ENCODE results near the gene TM4SF1.

TM4SF1 gene

GRCh38 chr3:149373235-149374125, 4.0 kb downstream of the TM4SF1 start:
- DNase-seq = no peak

DNA sequence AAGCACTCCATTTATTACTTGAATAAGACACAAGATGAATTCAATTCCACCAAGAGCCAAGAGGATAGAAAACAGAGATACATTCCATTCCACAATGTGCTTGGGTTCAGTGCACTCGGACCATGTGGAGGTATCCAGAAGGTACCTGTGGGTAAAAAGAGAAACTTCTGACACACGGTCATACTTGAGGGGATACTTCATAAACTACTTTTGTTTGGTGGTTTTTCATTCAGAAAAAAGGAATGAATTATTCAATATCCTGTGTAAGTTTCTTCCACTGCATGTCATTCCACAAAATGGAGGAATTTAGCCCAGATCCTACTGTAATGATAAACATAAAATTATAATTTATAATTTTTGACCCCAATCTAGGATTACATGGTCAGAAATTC, 5.7 kb downstream of the TM4SF1 start:
- no peak for DNase-seq

- DNase-seq = no peak
Observed at GRCh38 chr3:149371001-149371722, 6.3 kb downstream of the TM4SF1 start.

- peak; percentile 18 for DNase-seq
Observed at GRCh38 chr3:149369991-149370866, 7.2 kb downstream of the TM4SF1 start.

DNA sequence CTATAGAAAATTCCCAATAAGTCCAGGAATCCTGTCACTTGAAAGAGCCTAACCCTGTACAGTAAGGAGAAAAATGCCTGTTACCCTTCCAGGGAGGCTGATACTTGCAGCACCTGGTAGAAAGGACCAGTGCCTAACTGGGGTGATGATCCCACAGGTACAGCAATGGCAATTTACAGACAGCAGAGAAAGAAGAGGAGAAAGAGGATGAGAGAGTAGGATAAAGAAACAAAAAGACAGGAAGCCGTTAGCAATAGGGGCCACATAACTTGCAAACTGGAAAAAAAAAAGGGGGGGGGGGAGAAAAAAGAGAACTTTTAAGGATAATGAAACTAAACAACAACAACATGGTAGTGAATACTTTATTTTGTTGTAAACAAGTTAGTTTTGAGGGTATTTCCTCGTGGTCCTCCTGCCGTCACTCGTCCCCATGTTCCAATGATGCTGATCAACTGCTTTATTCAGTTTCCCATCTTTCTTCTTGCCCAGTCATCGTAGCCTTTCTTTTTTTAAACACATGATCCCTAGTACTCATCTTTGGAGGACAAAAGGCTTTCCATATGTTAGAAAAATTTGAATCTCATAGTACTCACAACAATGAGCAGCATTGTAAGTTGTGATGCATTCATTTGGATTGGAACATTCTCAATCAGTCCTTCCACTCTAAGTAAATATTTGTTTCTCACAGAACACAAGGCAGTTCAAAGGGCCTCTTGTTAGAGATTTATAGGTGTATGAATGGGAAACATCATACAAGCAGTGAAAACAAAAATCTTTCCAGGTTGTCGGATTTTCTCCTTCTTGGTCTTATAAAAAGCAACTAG, 8.6 kb downstream of the TM4SF1 start:
- DNase-seq = peak; percentile 67

- DNase-seq = peak; percentile 24
Observed at GRCh38 chr3:149368201-149368673, 9.2 kb downstream of the TM4SF1 start.

DNA sequence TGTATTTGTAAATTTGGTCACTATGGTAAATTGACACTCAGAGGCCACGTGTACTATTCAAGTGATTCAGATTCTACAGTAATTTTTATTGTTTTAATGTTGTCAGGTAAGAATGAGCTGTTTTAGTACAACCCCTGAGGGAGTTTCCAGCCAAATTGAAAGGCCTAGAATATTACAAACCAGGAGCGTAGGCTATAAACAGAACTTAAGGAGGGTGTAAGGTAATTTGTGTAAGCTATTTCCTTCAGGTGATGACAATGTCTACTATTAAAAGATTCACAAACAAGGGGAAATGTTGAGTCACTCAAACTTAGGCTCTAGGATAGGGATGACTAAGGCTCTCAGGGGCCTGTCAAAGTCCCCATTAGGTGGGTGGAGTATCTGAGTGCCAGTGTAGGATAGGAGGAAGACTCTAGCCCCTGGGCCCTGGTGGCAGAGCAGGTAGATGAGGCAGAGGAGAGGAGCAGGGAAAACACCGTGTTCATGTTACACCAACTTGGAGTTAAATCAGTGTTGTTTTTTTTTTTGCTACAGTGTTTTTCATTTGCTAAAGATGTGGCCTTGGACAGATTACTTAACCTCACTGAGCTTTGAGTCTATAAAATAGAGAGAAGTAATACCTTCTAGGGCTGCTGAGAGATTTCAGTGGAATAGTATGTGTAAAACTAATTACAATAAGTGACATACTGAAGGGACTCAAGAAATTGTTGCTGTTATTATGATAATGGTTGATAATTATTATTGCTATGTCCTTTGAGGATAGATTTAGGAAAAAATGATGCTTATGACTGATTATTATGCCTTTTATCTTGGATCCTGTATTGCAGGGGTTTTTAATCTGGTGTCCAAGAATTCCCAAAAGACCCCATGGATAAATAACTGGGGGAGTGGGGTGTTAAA, 10.3 kb downstream of the TM4SF1 start:
- no peak for DNase-seq

- DNase-seq = no peak
Observed at GRCh38 chr3:149366031-149366430, 11.4 kb downstream of the TM4SF1 start.

GRCh38 chr3:149364624-149365023, 12.8 kb downstream of the TM4SF1 start:
- no peak for DNase-seq

- DNase-seq = no peak
Observed at GRCh38 chr3:149363053-149363452, 14.4 kb downstream of the TM4SF1 start.

DNA sequence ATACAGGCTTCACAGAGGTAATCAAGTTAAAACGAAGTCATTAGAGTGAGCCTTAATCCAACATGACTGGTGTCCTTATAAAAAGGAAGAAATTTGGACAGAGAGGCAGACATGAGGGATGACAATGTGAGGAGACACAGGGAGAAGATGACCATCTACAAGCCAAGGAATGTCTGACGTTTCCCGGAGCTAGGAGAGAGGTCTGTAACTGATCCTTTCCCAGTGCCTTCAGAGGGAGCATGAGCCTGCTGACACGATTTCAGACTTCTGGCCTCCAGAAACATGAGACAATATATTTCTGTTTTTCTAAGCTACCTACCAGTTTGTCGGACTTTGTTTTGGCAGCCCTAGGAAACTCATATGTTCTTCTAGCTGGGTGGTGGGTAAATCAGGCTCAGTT, 15.1 kb downstream of the TM4SF1 start:
- no peak for DNase-seq

DNA sequence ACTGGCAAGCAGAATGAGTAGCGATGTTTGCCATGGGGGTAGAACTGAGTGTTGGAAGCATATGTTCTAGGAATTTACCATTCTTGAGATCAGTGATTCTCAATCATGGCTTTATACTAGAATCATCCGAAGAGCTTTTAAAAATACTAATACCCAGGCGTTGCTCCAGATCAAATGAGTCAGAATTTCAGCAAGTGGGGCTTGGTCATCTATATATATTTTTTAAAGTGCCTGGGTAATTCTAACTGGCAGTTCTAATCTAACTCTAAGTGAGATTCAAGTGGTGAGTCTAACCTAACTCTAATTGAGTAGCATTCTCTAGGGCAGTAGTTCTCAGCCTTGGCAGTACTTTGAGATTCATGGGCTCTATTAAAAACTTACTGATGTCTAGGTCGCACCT, 20.8 kb downstream of the TM4SF1 start:
- no peak for DNase-seq

DNA sequence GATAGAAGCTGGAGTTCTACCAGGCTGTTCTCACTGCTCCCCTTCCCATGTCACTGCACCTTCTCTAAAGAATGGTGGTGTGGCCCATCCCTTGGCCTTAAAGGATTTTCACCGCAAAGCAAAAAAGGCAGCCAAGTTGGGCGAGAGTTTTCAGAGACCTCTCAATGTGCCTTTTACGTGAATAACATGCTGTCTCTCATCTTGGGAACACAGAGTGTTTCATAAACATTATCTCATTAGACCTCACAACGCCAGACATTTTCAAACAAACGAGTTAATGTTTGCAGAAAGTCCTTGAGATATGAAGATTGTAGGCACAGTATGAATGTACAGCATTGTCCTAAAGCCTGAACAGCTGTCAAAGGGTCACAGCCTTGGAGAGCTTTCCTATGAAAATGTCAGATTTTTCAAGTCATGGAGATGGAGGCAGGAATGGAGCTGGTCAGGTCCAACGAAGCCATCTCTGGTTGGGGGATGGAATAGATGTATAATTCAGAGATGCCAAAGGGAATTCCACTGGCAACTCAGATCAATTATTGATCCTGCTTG, 21.3 kb downstream of the TM4SF1 start:
- DNase-seq = no peak

GRCh38 chr3:149353581-149354184, 23.8 kb downstream of the TM4SF1 start:
- DNase-seq = no peak

DNA sequence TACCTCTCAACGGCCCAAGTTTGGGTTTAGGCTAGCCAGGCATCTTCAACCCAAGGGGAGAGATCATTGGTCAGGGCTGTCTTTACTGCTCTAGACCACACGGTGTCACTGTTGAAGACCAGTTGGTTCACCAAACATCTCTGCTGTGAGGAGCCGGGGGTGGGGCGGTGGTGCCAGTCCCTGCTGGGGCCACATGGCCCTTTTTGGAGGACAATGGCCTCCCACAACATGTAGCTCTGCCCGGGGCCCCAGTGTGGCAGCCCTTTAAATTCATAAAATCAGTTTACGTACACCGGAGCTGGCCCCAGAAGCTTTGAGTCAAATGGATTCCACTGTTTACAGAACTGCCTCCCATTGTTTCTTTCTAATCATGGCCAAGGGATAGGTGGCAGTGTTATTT, 24.9 kb downstream of the TM4SF1 start:
- DNase-seq = peak; percentile 34

DNA sequence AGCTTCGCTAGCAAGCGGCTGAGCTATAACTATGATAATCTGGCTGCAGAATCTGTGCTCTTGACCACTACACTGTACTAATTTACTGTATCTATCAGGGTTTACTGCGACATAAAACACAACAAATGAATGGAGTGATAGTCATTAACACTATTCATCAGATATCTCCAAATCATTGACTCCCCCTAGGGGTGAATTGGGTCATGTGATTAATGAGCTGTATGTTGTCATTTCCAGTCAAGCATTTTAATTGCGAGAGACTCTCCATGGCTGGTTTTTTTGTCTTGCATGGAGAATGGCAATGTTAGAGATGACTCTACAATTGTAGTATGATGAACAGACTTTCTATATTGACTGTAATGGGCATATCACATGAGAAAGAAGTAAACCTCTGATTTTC, 33.5 kb downstream of the TM4SF1 start:
- DNase-seq = peak; percentile 18

- no peak for DNase-seq
Observed at GRCh38 chr3:149342413-149343380, 34.8 kb downstream of the TM4SF1 start.

DNA sequence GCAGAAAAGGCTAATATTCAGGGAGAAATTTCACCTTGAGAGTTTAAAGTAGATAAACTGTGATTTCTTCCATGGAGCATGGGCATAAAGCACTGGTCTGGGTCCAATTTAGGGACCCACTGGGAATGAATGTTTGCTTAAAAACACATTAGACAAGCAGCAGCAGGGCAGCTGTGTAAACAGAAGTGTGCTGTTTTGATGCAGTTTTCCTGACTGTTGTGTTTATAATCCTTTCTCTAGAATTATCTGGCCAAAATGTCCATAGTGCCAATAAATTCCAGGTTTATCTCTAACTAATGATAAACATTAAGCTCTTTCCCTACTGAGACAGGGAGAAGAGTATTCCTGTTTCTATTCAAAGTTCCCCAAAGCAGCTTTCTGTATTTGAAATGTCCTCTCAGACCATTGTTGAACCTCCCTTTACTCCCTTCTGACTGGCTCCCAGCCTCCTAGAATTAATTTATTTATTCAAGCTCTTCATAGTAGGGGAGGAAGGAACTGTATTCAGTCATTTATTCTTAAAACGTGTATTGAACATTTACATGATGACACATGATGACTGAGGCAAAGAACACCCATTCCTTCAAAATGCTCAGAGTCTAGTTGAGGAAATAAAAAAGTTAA, 37.0 kb downstream of the TM4SF1 start:
- peak; percentile 77 for DNase-seq

DNA sequence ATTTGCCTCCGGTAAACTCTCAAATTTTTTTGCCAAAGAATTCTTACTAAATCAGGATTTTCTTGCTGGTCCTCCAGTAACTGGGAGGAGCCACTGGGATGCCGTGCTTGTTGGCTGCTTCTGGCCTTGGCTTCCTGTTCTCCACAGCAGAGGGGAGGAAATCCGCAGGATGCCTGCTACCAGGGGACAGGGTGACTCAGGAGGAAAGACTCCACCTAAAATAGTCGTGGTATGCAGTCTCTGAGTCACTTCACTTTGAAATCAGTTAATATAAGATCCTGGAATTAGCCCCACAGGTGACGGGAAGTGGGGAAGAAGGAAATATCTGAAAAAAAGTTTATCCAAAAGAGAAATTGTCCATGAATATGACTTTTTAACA, 37.5 kb downstream of the TM4SF1 start:
- peak; percentile 63 for DNase-seq
